GM12892 (cell line): ENCODE results near the gene TTC27.

Experiments used
- DNase-seq: peaks from one replicate; pipeline ENCODE4 v3.0.0; 2011; ENCODE audit not compliant: insufficient read length
- FAIRE-seq: peaks from 2 replicates; lab custom pipeline; 2011; peaks lifted over from hg19 to GRCh38; lab: Jason Lieb, UNC
- POLR2A ChIP-seq: IDR thresholded peaks from 2 replicates; pipeline ENCODE4 v1.6.1; 2011; ENCODE audit warnings: low read depth, low read length, control low read depth
- POLR2AphosphoS5 ChIP-seq: IDR thresholded peaks from 2 replicates; pipeline ENCODE4 v1.6.1; 2011; ENCODE audit warnings: low read depth, low read length, control low read depth
- TAF1 ChIP-seq: IDR thresholded peaks from 2 replicates; pipeline ENCODE4 v1.6.1; 2011; ENCODE audit warnings: low read depth, mild to moderate bottlenecking, control low read depth, low read length, borderline replicate concordance

The TTC27 gene

GRCh38 chr2:32810909-32811495 lies 183.2 kb downstream of the TTC27 start:
- no peak for DNase-seq
- TF ChIP-seq POLR2AphosphoS5 (no peak), POLR2A (no peak), TAF1 (no peak)
- no peak for FAIRE-seq

- TF ChIP-seq POLR2AphosphoS5 = no peak
- TF ChIP-seq TAF1 = no peak
- DNase-seq = no peak
- no peak for FAIRE-seq
These were observed 183.8 kb downstream of the TTC27 start for GRCh38 chr2:32811696-32812095.

- no peak for FAIRE-seq
- no peak for DNase-seq
- TF ChIP-seq TAF1 (no peak), POLR2A (no peak)
These were observed 184.5 kb downstream of the TTC27 start for GRCh38 chr2:32812316-32812715.

DNA sequence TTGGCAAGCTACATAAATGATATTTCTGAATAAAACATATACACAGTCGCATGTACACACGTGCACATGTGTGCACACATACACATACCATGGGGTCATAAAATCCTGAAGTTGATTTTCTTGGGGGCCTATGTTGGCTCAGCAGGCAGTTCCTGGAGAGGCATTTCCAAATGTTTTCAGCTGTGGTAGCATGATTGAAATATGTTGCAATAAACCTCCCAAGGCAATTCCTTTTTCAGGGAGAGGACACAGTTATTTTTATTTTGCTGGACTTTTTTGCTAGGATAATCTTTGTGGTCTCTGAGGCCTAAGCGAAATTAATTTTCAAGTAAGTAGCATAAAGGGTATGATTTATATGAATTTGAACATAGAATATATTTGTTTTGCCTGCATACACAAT lies 192.2 kb downstream of the TTC27 start:
- TF ChIP-seq POLR2AphosphoS5 (no peak), POLR2A (no peak), TAF1 (no peak)
- FAIRE-seq (no peak), DNase-seq (no peak)

GRCh38 chr2:32820701-32821100 lies 192.9 kb downstream of the TTC27 start:
- no peak for DNase-seq
- TF ChIP-seq POLR2AphosphoS5 = no peak
- no peak for TF ChIP-seq TAF1
- no peak for TF ChIP-seq POLR2A
- FAIRE-seq = no peak

GRCh38 chr2:32824070-32824809 lies 196.4 kb downstream of the TTC27 start:
- DNase-seq = no peak
- TF ChIP-seq TAF1 = no peak
- no peak for TF ChIP-seq POLR2AphosphoS5
- no peak for TF ChIP-seq POLR2A
- FAIRE-seq = no peak

- DNase-seq = no peak
- no peak for TF ChIP-seq TAF1
- no peak for TF ChIP-seq POLR2AphosphoS5
- no peak for TF ChIP-seq POLR2A
- no peak for FAIRE-seq
These were observed 197.5 kb downstream of the TTC27 start for GRCh38 chr2:32825291-32825712.

DNA sequence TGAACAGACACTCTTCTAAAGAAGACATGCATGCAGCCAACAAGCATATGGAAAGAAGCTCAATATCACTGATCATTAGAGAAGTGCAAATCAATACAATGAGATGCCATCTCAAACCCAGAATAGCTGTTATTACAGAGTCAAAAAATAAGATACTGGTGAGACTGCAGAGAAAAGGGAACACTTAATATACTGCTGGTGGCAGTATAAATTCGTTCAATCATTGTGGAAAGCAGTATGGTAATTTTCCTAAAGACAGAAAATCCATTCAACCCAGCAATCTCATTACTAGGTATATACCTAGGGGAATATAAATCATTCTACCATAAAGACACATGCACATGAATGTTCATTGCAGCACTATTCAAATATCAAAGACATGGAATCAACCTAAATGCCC lies 202.3 kb downstream of the TTC27 start:
- no peak for DNase-seq
- no peak for FAIRE-seq
- no peak for TF ChIP-seq POLR2AphosphoS5
- no peak for TF ChIP-seq POLR2A
- no peak for TF ChIP-seq TAF1

DNA sequence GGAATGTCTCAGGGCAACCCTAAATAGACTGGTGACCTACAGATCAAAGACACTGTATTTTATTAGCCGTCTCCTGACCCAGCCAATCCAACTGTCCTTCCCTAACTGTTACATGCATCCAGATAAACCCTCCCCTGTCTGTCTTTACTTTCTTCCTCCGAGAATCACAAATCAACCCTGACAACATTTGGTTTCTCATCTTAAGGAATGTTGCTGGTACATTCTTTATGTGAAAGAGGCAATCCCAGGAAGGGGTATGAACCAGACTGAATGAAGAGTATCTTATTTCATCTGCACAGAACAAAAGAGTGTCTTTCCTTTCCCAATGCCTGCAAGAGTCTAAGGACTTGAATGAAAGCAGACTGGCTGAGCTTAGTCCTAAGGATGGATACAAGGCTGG lies 205.0 kb downstream of the TTC27 start:
- TF ChIP-seq POLR2A (no peak), POLR2AphosphoS5 (no peak)
- FAIRE-seq (no peak), DNase-seq (no peak)

DNA sequence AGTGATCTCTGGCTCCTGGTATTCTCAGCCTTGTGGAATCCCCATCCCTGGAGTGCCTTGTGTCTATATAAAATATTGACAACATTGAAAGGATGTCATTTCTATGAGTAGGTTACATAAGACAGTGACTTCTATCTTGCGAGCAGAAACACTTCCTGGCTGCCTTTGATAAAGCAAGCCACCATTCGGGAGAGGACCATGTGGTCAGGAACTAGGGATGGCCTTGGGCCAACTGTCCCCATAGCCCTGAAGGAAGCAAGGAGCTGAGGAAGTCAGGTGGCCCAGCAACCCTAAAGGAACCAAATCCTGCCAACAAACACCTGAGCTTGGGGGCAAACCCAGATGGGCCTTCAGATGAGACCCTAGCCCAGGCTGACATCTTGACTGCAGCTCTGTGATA lies 205.9 kb downstream of the TTC27 start:
- TF ChIP-seq TAF1 (no peak), POLR2AphosphoS5 (no peak), POLR2A (no peak)
- FAIRE-seq = no peak
- no peak for DNase-seq

- TF ChIP-seq POLR2AphosphoS5 = no peak
- TF ChIP-seq POLR2A = no peak
- TF ChIP-seq TAF1 = no peak
- DNase-seq (no peak), FAIRE-seq (no peak)
These were observed 207.3 kb downstream of the TTC27 start for GRCh38 chr2:32835148-32835547.

DNA sequence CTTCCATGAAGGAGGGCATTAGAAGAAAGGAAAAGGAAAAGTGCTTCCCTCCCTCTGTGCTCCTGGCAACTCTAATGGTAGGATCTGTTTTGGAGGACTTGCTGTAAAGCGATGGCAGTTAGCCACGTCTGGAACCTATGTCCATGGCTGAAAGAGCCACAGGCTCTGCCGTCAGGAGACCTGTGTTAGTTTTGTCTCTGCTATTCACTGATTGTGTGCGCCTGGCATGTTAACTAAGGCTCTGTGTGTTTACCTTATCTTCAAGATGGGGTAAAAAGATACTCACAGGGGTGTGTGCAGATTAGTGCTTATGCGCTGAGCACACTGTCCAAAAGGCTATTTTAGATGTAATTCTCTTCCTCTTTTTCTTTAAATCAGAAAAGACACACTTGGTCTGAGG lies 209.1 kb downstream of the TTC27 start:
- TF ChIP-seq TAF1 = no peak
- TF ChIP-seq POLR2AphosphoS5 = no peak
- no peak for TF ChIP-seq POLR2A
- no peak for DNase-seq
- FAIRE-seq = no peak
